CD8-positive, alpha-beta memory T cell (primary cell): ENCODE results near the gene PDHB. TPM values are rescaled to one million over a fixed set of nuclear protein-coding genes. Genes with fewer than 3 reads are reported as not detected.

Experiments used
- CTCF ChIA-PET: fragments of 350-600 bp; sonication (Branson Sonifier 250); formaldehyde crosslinking; loops from one replicate; lab custom pipeline; 2021; ENCODE audit warnings: antibody characterized with exemption; lab: Charles Lee
- POLR2A ChIA-PET: fragments of 350-600 bp; sonication (Branson Sonifier 250); formaldehyde crosslinking; loops from one replicate; lab custom pipeline; 2021; ENCODE audit warnings: antibody characterized with exemption; lab: Charles Lee
- DNase-seq, 5 donors: peaks; one replicate each; pipeline versions ENCODE4 v3.0.0 to v3.0.0-alpha.2; 2020 to 2022; ENCODE audit warnings: mixed read lengths in 1 of 5
- H3K27ac ChIP-seq: one replicate; pipeline ENCODE4 v1.7.0; 2013; ENCODE audit warnings: low read depth, mild to moderate bottlenecking, low read length, moderate library complexity
- H3K27me3 ChIP-seq: 2 replicates; pipeline ENCODE4 v1.7.0; 2013; ENCODE audit warnings: low read length, mild to moderate bottlenecking; ENCODE audit not compliant: insufficient read depth, poor library complexity, severe bottlenecking
- H3K36me3 ChIP-seq: 2 replicates; pipeline ENCODE4 v1.7.0; 2013; ENCODE audit warnings: mild to moderate bottlenecking, low read length, moderate library complexity; ENCODE audit not compliant: insufficient read depth
- H3K4me1 ChIP-seq: 2 replicates; pipeline ENCODE4 v1.7.0; 2013; ENCODE audit warnings: mild to moderate bottlenecking, low read length, moderate library complexity; ENCODE audit not compliant: insufficient read depth
- H3K4me3 ChIP-seq: 2 replicates; pipeline ENCODE4 v1.7.0; 2013; ENCODE audit warnings: mild to moderate bottlenecking, low read length
- H3K9me3 ChIP-seq: 2 replicates; pipeline ENCODE4 v1.7.0; 2013; ENCODE audit warnings: mild to moderate bottlenecking, low read length
- H3K27ac Mint-ChIP-seq, 8 donors: one replicate each; pipeline ENCODE4 v1.8.0; 2020 to 2021; ENCODE audit warnings: mixed read lengths in 8 of 8, mild to moderate bottlenecking in 6 of 8, inconsistent platforms in 3 of 8, moderate library complexity in 3 of 8
- H3K27me3 Mint-ChIP-seq, 2 donors: one replicate each; pipeline ENCODE4 v1.8.0; 2020 to 2021; ENCODE audit warnings: mixed read lengths in 2 of 2, mild to moderate bottlenecking in 1 of 2, moderate library complexity in 1 of 2
- H3K36me3 Mint-ChIP-seq, 3 donors: one replicate each; pipeline ENCODE4 v1.8.0; 2020 to 2021; ENCODE audit warnings: mixed read lengths in 3 of 3, inconsistent platforms in 1 of 3, mild to moderate bottlenecking in 1 of 3
- H3K4me1 Mint-ChIP-seq, 3 donors: one replicate each; pipeline ENCODE4 v1.8.0; 2020 to 2021; ENCODE audit warnings: mixed read lengths in 3 of 3, inconsistent platforms in 1 of 3, mild to moderate bottlenecking in 1 of 3
- H3K4me3 Mint-ChIP-seq, 7 donors: one replicate each; pipeline ENCODE4 v1.8.0; 2020 to 2021; ENCODE audit warnings: mixed read lengths in 7 of 7, mild to moderate bottlenecking in 6 of 7, moderate library complexity in 4 of 7, inconsistent platforms in 2 of 7
- H3K9me3 Mint-ChIP-seq, 5 donors: one replicate each; pipeline ENCODE4 v1.8.0; 2020 to 2022; ENCODE audit warnings: mixed read lengths in 5 of 5, mild to moderate bottlenecking in 3 of 5, moderate library complexity in 2 of 5, inconsistent platforms in 1 of 5
- polyA plus RNA-seq: library from polyadenylated mRNA; unstranded; fragments of 300-500 nt; fragmentation: Illumina TruSeq; gene quantifications from one replicate; pipeline ENCODE4 v1.2.3, GENCODE V29; 2021
- total RNA-seq, 2 experiments: library from RNA; stranded (reverse); gene quantifications; one replicate each; pipeline ENCODE4 v1.2.3, GENCODE V29; 2021

Gene PDHB
- total and polyA plus RNA-seq, 3 experiments from 2014 or later, result 64.2 to 91.2 (median 64.8) TPM

DNA sequence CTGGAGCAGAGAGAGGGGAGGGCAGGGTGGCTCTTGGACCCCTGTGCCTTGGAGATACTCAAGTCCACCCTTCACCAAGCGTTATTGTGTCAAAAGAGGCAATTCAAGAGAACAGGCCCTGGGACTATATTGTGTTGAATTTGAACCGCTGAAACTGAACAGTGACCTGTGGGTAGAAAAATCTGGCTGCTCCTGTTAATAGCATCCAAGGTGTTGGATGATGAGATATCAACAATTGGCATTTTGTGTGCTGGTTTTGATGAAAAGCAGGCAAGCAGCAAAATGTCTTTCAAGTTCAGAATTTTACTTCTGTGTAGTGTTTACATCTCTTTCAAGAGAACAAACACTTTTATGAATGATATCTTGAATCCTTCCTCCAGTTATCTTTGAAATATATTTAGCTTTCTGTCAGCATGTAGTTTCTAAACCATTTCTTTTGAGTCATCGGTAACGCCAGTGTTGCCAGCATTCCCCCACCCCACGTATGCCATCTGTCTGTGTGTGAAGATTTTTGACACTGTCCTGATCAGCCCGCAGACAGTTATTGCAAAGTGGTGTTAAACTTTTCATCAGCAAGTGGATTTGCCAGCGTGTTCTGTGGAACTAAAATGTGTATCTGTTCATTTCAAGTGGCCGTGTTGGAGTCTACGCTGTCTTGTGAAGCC is 34.8 kb downstream of the PDHB start:
- Mint-ChIP-seq H3K9me3 (no peaks in the 10 kb centered on the region), H3K27me3 (no peaks in the 10 kb centered on the region), H3K36me3 (peaks cover 10 to 77% (median 19%) of the 10 kb centered on the region in 3 donors), H3K4me3 (no peak overlapping the region), H3K27ac (peak overlapping the region in 1 of 8 donors; percentile 15), H3K4me1 (no peaks in the 10 kb centered on the region)
- H3K27ac ChIP-seq, result no peak overlapping the region
- no peaks in the 10 kb centered on the region for H3K9me3 ChIP-seq
- peaks cover 21% of the 10 kb centered on the region for H3K36me3 ChIP-seq
- H3K27me3 ChIP-seq, result no peaks in the 10 kb centered on the region
- no peak overlapping the region for H3K4me3 ChIP-seq
- CTCF ChIA-PET, result interaction anchor here (1.0 kb wide), 1 partner anchor 10 kb away, joined by 3 read pairs; no protein-coding TSS in a partner anchor
- POLR2A ChIA-PET, result no interaction called here
- DNase-seq, result no peak
- no peaks in the 10 kb centered on the region for H3K4me1 ChIP-seq

DNA sequence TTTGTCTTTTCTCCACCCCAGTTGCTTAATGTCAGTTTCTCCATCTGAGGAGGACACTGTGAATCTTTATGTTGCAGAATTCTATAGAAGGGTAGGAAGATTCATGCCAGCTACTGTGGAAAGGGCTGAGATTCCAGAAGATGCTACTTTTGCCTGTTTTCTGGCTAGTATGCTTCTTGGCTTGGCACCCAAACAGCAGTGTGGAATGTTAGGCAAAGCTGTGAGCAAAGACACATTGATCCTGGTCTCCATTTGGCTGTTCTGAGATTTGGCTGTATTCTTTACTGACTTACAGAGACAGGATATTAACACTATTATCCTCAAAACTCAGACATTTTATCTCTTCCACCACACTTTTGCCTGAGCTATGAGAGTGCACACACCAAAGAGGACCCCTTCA is 39.3 kb downstream of the PDHB start:
- no peaks in the 10 kb centered on the region for H3K4me1 Mint-ChIP-seq
- peaks cover 9 to 74% (median 23%) of the 10 kb centered on the region in 3 donors for H3K36me3 Mint-ChIP-seq
- DNase-seq, result no peak
- H3K27ac Mint-ChIP-seq, result peak overlapping the region in 1 of 8 donors; percentile 43
- H3K9me3 Mint-ChIP-seq, result no peaks in the 10 kb centered on the region
- Histone ChIP-seq H3K27me3 (no peaks in the 10 kb centered on the region), H3K36me3 (peaks cover 21% of the 10 kb centered on the region), H3K27ac (no peak overlapping the region), H3K4me1 (no peaks in the 10 kb centered on the region), H3K4me3 (no peak overlapping the region), H3K9me3 (no peaks in the 10 kb centered on the region)
- CTCF ChIA-PET, result interaction anchor here (1.4 kb wide), 1 partner anchor 87 kb away, joined by 3 read pairs; no protein-coding TSS in a partner anchor
- no peak overlapping the region for H3K4me3 Mint-ChIP-seq
- POLR2A ChIA-PET, result no interaction called here
- H3K27me3 Mint-ChIP-seq, result no peaks in the 10 kb centered on the region

DNA sequence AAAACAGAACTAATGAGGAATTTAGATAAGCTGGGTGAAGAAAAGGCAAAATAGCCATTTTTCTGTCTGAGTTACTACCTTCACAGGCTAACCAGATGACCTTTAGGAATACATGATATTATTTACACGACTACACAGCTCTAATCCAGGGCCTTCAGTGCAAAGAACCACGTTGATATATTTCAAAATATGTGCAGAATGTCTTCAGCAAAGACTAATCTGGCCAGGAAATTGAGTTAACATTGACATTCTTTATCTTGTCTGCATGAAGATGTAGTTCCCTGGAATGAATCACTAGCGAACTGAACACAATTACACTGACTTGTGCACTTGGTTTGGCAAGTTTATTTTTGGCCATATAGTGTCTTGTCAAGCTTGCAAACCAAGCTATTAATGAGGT is 41.5 kb downstream of the PDHB start:
- Mint-ChIP-seq H3K27me3 (no peaks in the 10 kb centered on the region), H3K27ac (no peak overlapping the region), H3K4me3 (no peak overlapping the region), H3K9me3 (no peaks in the 10 kb centered on the region), H3K36me3 (peaks cover 3 to 58% (median 18%) of the 10 kb centered on the region in 3 donors), H3K4me1 (peaks cover 0 to 8% (median 2%) of the 10 kb centered on the region in 3 donors)
- H3K27ac ChIP-seq, result no peak overlapping the region
- no peak for DNase-seq
- no peaks in the 10 kb centered on the region for H3K27me3 ChIP-seq
- H3K9me3 ChIP-seq, result no peaks in the 10 kb centered on the region
- ChIA-PET POLR2A (no interaction called here), CTCF (interaction anchor here (0.9 to 1.7 kb wide), 2 partner anchors 11 to 23 kb away, joined by 3 to 5 read pairs; no protein-coding TSS in a partner anchor)
- peaks cover 14% of the 10 kb centered on the region for H3K36me3 ChIP-seq
- no peaks in the 10 kb centered on the region for H3K4me1 ChIP-seq
- H3K4me3 ChIP-seq, result no peak overlapping the region

DNA sequence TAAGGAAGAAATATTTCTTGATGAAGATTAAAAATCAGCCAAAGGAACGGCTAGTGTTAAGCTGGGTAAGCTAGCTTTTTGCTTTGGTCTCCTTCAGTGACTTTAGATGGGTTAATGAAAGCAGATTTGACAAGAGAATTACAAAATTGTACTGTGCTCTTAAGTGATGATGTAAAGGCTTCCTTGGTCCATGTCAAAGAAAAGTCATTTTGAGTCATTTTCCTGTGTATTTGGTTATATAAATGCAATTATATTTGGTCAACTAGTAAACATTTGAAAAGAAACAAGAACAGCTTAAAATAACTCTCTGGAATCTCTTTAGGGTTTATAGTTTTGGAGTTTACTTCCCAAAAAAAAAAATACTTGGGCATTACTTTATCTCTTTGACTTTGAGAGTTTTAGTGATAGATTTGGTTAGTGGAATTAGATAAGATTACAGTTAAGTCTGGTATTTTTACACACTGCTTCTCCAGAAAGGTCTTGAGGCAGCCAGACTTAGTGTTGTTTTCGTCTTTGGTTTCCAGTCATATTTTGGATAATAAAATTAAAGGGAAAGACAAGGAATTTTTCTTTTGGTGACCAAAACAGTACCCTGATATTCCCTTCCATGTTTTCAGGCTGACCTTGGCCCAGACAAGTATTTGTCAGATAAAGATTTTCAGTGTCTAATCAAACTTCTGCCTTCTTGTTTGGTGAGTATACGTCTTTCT is 42.3 kb downstream of the PDHB start:
- no peak overlapping the region for H3K27ac ChIP-seq
- Mint-ChIP-seq H3K27ac (no peak overlapping the region), H3K36me3 (peaks cover 0 to 54% (median 16%) of the 10 kb centered on the region in 3 donors), H3K4me1 (peaks cover 0 to 9% (median 2%) of the 10 kb centered on the region in 3 donors), H3K9me3 (no peaks in the 10 kb centered on the region), H3K27me3 (no peaks in the 10 kb centered on the region), H3K4me3 (no peak overlapping the region)
- no peak for DNase-seq
- peaks cover 6% of the 10 kb centered on the region for H3K36me3 ChIP-seq
- H3K4me3 ChIP-seq, result no peak overlapping the region
- no peaks in the 10 kb centered on the region for H3K27me3 ChIP-seq
- H3K9me3 ChIP-seq, result no peaks in the 10 kb centered on the region
- CTCF ChIA-PET, result interaction anchor here (1.7 kb wide), 1 partner anchor 24 kb away, joined by 5 read pairs; no protein-coding TSS in a partner anchor
- no peaks in the 10 kb centered on the region for H3K4me1 ChIP-seq
- POLR2A ChIA-PET, result no interaction called here

DNA sequence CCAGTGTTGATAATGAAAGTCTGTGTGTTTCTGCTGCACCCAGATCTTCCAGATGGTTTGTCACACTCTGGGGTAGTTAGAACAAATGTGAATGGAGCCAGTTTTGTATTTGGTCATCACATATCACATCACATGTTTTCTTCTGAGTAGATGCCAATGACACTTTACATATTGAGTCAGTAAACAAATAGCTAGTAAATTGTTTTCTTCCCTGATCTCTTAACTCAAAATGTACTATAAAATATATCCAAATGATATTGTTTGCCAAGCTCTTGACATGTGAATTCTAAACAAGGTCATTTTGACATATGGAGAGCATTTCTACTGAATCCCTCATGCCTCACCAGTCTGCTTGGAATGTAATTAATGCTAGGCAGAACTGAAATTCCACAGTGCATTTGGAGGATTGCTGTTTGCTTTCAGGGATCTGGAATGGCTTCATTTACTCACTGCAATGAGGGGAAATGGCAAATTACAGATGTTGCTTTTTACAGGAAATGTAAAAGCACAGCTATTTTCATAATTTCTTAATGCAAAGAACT is 45.0 kb downstream of the PDHB start:
- ChIA-PET CTCF (no interaction called here), POLR2A (no interaction called here)
- H3K27me3 ChIP-seq, result no peaks in the 10 kb centered on the region
- Mint-ChIP-seq H3K9me3 (no peaks in the 10 kb centered on the region), H3K27ac (peak overlapping the region in 1 of 8 donors; percentile 32), H3K27me3 (no peaks in the 10 kb centered on the region), H3K4me3 (no peak overlapping the region), H3K36me3 (peaks cover 0 to 49% (median 7%) of the 10 kb centered on the region in 3 donors), H3K4me1 (peaks cover 0 to 9% (median 2%) of the 10 kb centered on the region in 3 donors)
- H3K27ac ChIP-seq, result no peak overlapping the region
- H3K4me1 ChIP-seq, result no peaks in the 10 kb centered on the region
- H3K36me3 ChIP-seq, result no peaks in the 10 kb centered on the region
- H3K4me3 ChIP-seq, result no peak overlapping the region
- DNase-seq, result no peak
- H3K9me3 ChIP-seq, result no peaks in the 10 kb centered on the region

DNA sequence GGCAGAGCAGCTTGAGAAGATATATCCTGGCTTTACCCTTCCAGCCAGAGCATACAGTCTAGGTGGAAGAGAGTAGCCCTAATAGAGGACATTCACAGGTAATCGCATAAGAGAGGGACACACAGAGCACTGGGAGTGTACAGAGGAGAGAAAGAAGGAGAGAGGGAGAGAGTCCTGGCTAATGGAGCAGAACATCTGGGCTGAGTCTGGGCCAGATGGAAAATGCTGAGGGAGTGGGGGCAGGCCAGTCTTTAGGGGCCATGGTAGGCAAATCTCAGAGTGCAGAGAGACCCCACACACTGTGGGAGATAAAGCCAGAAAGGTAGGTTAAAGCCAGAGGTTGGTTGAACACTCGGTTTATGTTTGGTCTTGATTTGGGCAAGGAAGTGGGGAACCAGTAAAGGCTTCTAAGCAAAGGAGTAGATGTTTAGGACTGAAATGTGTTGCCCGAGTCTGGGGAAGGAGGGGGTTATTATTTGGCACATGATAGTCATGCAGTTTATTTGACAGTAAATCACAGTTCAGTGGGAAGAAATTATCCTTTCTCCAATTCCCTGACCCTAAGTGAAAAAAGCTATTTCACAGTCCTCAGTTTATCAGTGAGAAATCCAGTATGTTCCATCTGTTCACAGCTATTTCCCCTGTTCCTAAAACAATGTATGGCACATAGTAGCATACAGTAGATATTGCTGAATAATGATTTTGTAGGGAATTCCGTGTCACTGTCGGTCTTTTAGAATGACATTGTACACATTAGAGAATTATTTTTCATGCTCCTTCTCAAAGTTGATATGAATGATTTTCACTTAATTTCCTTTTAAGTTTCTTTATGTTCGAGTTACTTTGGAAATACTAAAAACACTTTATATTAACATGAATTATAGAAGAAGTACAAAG is 45.7 kb downstream of the PDHB start:
- Histone ChIP-seq H3K4me3 (no peak overlapping the region), H3K27me3 (no peaks in the 10 kb centered on the region), H3K9me3 (no peaks in the 10 kb centered on the region), H3K36me3 (no peaks in the 10 kb centered on the region), H3K4me1 (no peaks in the 10 kb centered on the region), H3K27ac (no peak overlapping the region)
- no peaks in the 10 kb centered on the region for H3K9me3 Mint-ChIP-seq
- peaks cover 0 to 9% (median 2%) of the 10 kb centered on the region in 3 donors for H3K4me1 Mint-ChIP-seq
- H3K27me3 Mint-ChIP-seq, result no peaks in the 10 kb centered on the region
- peak overlapping the region in 3 of 8 donors; percentile 14 to 40 (median 20) for H3K27ac Mint-ChIP-seq
- ChIA-PET CTCF (no interaction called here), POLR2A (no interaction called here)
- H3K4me3 Mint-ChIP-seq, result no peak overlapping the region
- DNase-seq, result no peak
- peaks cover 0 to 55% (median 10%) of the 10 kb centered on the region in 3 donors for H3K36me3 Mint-ChIP-seq

DNA sequence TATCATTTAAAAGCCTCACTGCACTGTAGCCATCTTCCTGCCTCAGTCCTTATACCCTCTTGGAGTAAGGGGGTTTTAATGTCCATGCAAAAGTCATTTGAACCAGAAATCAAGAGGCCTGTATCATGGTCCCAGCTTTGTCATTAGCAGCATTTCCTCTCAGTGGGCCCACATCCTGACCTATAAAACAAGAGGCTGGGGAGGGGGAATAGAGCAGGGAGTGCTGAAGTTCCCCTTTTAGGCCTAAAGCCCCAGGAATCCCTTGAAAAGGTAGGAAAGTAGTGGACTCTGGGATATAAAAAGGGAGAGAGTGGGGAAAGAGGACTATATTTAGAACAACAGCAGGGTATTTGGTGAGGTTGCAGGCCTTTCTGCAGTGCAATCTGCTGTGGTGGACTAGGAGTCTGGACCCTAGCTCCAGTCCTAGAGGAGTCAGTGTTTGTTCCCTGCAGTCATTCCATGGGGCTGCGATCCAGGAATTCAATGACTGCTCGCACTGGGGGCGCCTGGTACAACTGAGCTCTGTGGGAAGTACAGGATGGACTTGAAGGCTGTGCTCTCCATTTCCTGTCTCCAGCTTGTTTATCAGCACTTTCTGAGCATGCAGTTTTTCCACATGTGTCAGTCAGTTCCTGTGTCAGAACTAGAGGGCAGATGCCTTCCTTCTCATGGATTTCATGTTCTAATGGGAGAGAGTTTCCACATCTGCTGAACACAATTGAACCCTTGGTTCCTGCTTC is 46.8 kb downstream of the PDHB start:
- CTCF ChIA-PET, result no interaction called here

More for the DNA sequence above, 46.8 kb downstream of the PDHB start:
- Histone ChIP-seq H3K36me3 (no peaks in the 10 kb centered on the region), H3K27ac (no peak overlapping the region), H3K4me3 (no peak overlapping the region), H3K9me3 (no peaks in the 10 kb centered on the region), H3K4me1 (no peaks in the 10 kb centered on the region), H3K27me3 (no peaks in the 10 kb centered on the region)
- Mint-ChIP-seq H3K4me3 (no peak overlapping the region), H3K36me3 (peaks cover 0 to 55% (median 12%) of the 10 kb centered on the region in 3 donors), H3K9me3 (no peaks in the 10 kb centered on the region), H3K27me3 (no peaks in the 10 kb centered on the region), H3K27ac (peak overlapping the region in 3 of 8 donors; percentile 9 to 40 (median 20)), H3K4me1 (peaks cover 0 to 9% (median 2%) of the 10 kb centered on the region in 3 donors)
- DNase-seq, result no peak
- POLR2A ChIA-PET, result interaction anchor here (0.7 kb wide), 1 partner anchor 36 kb away, joined by 3 read pairs; no protein-coding TSS in a partner anchor
